GM12801 (cell line): ENCODE measurements around the gene CTDSP1.

Source experiments
- CTCF ChIP-seq: IDR thresholded peaks from one replicate; pipeline ENCODE4 v1.5.1; 2011; ENCODE audit warnings: control low read depth; ENCODE audit not compliant: insufficient read length; ENCODE audit errors: extremely low read depth

CTDSP1 gene

GRCh38 chr2:218371983-218372350, 27.7 kb upstream of the CTDSP1 start:
- TF ChIP-seq CTCF = no peak

DNA sequence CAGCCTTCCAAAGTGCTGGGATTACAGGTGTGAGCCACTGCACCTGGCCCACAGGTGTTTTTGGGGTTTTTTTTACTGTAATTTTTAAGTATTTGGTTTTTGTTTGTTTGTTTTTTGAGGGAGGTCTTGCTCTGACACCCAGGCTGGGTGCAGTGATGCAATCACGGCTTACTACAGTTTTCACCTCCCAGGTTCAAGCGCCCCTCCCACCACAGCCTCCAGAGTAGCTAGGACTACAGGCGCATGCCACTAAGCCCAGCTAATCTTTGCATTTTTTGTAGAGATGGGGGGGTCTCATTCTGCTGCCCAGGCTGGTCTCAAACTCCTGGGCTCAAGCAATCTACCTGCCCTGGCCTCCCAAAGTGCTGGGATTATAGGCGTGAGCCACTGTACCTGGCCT, 24.9 kb upstream of the CTDSP1 start:
- no peak for TF ChIP-seq CTCF

GRCh38 chr2:218375212-218375611, 24.5 kb upstream of the CTDSP1 start:
- no peak for TF ChIP-seq CTCF

- no peak for TF ChIP-seq CTCF
Observed at GRCh38 chr2:218378053-218378452, 21.6 kb upstream of the CTDSP1 start.

DNA sequence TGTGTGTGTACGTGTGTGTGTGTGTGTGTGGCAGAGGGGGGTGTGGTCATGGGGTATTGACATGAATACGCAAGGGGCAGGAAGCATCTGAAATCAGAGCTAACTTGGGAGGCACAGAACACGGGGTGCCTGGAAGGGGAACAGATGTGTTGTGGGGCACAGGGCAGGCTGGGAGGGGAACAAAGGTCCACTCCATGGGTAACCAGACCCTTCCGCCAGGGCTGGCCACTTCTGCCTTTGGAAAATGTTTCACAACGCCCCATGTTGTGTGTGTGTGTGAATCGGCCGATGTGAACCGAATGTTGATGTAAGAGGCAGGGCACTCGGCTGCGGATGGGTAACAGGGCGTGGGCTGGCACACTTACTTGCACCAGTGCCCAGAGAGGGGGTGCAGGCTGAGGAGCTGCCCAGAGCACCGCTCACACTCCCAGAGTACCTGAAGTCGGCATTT, 17.7 kb upstream of the CTDSP1 start, which contains the start of gene SLC11A1:
Gene SLC11A1, plus strand, starts transcription at position 358 of the 451 bp plus-strand sequence. CDS start 96 bp downstream, outside the sequence.
- no peak for TF ChIP-seq CTCF

DNA sequence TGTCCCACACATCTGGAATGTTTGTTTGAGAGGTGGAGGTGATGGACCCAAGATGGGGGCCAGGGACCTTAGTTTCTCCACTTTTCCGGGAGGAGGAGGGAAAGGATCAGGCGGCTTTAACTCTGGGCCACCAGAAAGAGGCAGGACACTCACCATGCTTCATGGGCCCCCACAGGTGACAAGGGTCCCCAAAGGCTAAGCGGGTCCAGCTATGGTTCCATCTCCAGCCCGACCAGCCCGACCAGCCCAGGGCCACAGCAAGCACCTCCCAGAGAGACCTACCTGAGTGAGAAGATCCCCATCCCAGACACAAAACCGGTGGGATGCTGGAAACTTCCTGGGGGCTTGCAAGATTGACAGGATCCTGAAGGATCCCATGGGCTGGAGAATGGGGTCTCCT, 16.9 kb upstream of the CTDSP1 start:
- TF ChIP-seq CTCF = no peak

DNA sequence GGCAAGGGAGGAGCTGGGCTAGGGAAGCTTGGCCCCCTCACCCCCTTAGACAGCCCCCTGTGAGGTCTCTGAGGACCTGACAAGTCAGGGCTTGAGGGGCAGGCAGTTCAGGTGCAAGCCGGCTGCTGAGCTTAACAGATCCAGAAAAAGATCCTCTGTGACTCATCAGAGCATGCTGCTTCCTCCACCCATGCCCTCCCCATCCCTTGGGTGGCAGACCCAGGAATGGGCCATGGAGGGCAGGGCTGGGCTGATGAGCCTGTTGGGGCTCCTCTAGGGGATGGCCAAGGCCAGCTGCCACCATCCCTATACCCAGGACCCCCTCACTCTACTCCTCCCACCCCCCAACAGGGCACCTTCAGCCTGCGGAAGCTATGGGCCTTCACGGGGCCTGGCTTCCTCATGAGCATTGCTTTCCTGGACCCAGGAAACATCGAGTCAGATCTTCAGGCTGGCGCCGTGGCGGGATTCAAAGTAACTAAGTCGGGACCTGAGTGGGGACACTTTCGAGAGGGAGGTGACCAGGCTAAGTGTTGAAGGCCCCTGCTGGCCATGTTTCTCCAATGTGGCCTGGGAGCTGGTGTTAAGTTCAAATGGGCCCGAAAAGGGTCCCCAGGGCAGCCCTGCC, 15.7 kb upstream of the CTDSP1 start:
- TF ChIP-seq CTCF = no peak
